T-cell (primary cell): ENCODE data around the gene RFX5. TPM values are rescaled to one million over a fixed set of nuclear protein-coding genes. Genes with fewer than 3 reads are reported as not detected.
"Not testable (repeated sequence)": the region's sequence is repeated elsewhere in the genome, so short reads cannot be mapped to it uniquely, and the experiment has no call there.

Source experiments
- ATAC-seq, 4 experiments: fragments of 200-7000 bp in 3 of 4; fragments of 150-1000 bp in 1 of 4; cut with Tn5 transposase; replicated peaks in 1 of 4; 1 replicate in 3 of 4; 2 replicates in 1 of 4; pipeline ENCODE4 v1.10.0; 2021; ENCODE audit warnings: moderate library complexity in 3 of 4, mild to moderate bottlenecking in 2 of 4, moderate number of reproducible peaks in 1 of 4
- CTCF ChIA-PET, 2 donors: fragments of 300-600 bp; sonication (Branson Sonifier 250); formaldehyde crosslinking; loops; one replicate each; lab custom pipeline; 2022; ENCODE audit warnings: antibody characterized with exemption in 2 of 2; lab: Charles Lee
- POLR2A ChIA-PET, 2 donors: fragments of 300-600 bp; sonication (Branson Sonifier 250); formaldehyde crosslinking; loops; one replicate each; lab custom pipeline; 2022; ENCODE audit warnings: antibody characterized with exemption in 2 of 2; lab: Charles Lee
- DNase-seq, 35 experiments: peaks; one replicate each; pipeline versions ENCODE4 v3.0.0 to v3.0.0-alpha.2; 2013 to 2023
- H3K27ac ChIP-seq: one replicate; pipeline ENCODE4 v1.5.1; 2013; ENCODE audit warnings: low read length
- H3K27me3 ChIP-seq, 2 experiments: replicated peaks in 1 of 2; 1 replicate in 1 of 2; 2 replicates in 1 of 2; pipeline versions ENCODE4 v1.6.1 to v1.7.0; 2013; ENCODE audit warnings: low read length in 1 of 2, mixed read lengths in 1 of 2; ENCODE audit not compliant: control insufficient read depth in 2 of 2, insufficient read depth in 2 of 2; ENCODE audit errors: extremely low read depth in 1 of 2
- H3K36me3 ChIP-seq, 2 donors: 1 replicate in 1 of 2; 2 replicates in 1 of 2; pipeline versions ENCODE4 v1.6.1 to v1.7.0; 2013; ENCODE audit warnings: low read length in 1 of 2; ENCODE audit not compliant: control insufficient read depth in 2 of 2, insufficient read depth in 1 of 2; ENCODE audit errors: extremely low read depth in 1 of 2
- H3K4me1 ChIP-seq, 2 experiments: 1 replicate in 1 of 2; 2 replicates in 1 of 2; pipeline versions ENCODE4 v1.6.1 to v1.7.0; 2013; ENCODE audit warnings: low read length in 2 of 2, mixed read lengths in 1 of 2; ENCODE audit not compliant: insufficient read depth in 2 of 2, control insufficient read depth in 1 of 2; ENCODE audit errors: extremely low read depth in 1 of 2
- H3K4me3 ChIP-seq, 2 donors: 1 replicate in 1 of 2; 2 replicates in 1 of 2; pipeline versions ENCODE4 v1.5.1 to v1.7.0; 2013; ENCODE audit warnings: mild to moderate bottlenecking in 2 of 2, low read length in 1 of 2, moderate library complexity in 1 of 2; ENCODE audit not compliant: control insufficient read depth in 1 of 2; ENCODE audit errors: extremely low read depth in 1 of 2
- H3K9me3 ChIP-seq: 2 replicates; pipeline ENCODE4 v1.7.0; 2013
- H3K27ac Mint-ChIP-seq, 2 donors: one replicate each; pipeline ENCODE4 v1.8.0; 2020 to 2021; ENCODE audit warnings: mild to moderate bottlenecking in 2 of 2, mixed read lengths in 2 of 2
- H3K27me3 Mint-ChIP-seq, 2 donors: one replicate each; pipeline ENCODE4 v1.8.0; 2021 to 2022; ENCODE audit warnings: mixed read lengths in 2 of 2
- H3K36me3 Mint-ChIP-seq: one replicate; pipeline ENCODE4 v1.8.0; 2021; ENCODE audit warnings: mixed read lengths
- H3K4me1 Mint-ChIP-seq, 3 donors: one replicate each; pipeline ENCODE4 v1.8.0; 2020 to 2022; ENCODE audit warnings: mixed read lengths in 3 of 3, mild to moderate bottlenecking in 1 of 3
- H3K4me3 Mint-ChIP-seq, 3 donors: one replicate each; pipeline ENCODE4 v1.8.0; 2020 to 2022; ENCODE audit warnings: mild to moderate bottlenecking in 3 of 3, mixed read lengths in 3 of 3, moderate library complexity in 3 of 3
- H3K9me3 Mint-ChIP-seq, 3 donors: one replicate each; pipeline ENCODE4 v1.8.0; 2020 to 2022; ENCODE audit warnings: mixed read lengths in 3 of 3
- WGBS: methylation state at CpG from one replicate; pipeline ENCODE4 v1.1.5; 2013; ENCODE audit warnings: missing lambda C conversion rate; ENCODE audit not compliant: insufficient coverage; 5-methylcytosine and 5-hydroxymethylcytosine counted together
- total RNA-seq, 35 experiments: library from RNA in 6 of 35; stranded (reverse) in 6 of 35; fragments of 120-200 nt in 1 of 35; gene quantifications; one replicate each; pipeline versions ENCODE4 v1.2.1 to v1.2.4 and lab custom pipeline; 2013 to 2026

Gene RFX5
- total RNA-seq, 5 donors from 2014 or later (not counting 1 experiment from before 2014, with no cell fraction given) = 50.3 to 79.8 (median 70.2) TPM

GRCh38 chr1:151362308-151363155, 15.5 kb upstream of the RFX5 start:
- Histone ChIP-seq H3K36me3 (no peaks in the 10 kb centered on the region), H3K9me3 (no peaks in the 10 kb centered on the region), H3K4me1 (no peaks in the 10 kb centered on the region), H3K27ac (no peak overlapping the region), H3K27me3 (peaks cover 0 to 14% of the 10 kb centered on the region in 2 experiments), H3K4me3 (no peak overlapping the region)
- no peak for ATAC-seq
- no peak for DNase-seq
- Mint-ChIP-seq H3K27me3 (no peaks in the 10 kb centered on the region), H3K36me3 (peaks cover 3% of the 10 kb centered on the region), H3K4me1 (no peaks in the 10 kb centered on the region), H3K9me3 (peaks cover 0 to 19% (median 0%) of the 10 kb centered on the region in 3 donors), H3K4me3 (no peak overlapping the region), H3K27ac (no peak overlapping the region)
- POLR2A ChIA-PET = no interaction called here
- CTCF ChIA-PET = no interaction called here
- no CpG with 5 or more reads among the region's 3 CpGs for WGBS

GRCh38 chr1:151361883-151362282, 14.8 kb upstream of the RFX5 start:
- Mint-ChIP-seq H3K9me3 (peaks cover 0 to 19% (median 0%) of the 10 kb centered on the region in 3 donors), H3K4me1 (no peaks in the 10 kb centered on the region), H3K27ac (no peak overlapping the region), H3K27me3 (no peaks in the 10 kb centered on the region), H3K36me3 (peaks cover 3% of the 10 kb centered on the region), H3K4me3 (no peak overlapping the region)
- no peak for ATAC-seq
- Histone ChIP-seq H3K4me3 (no peak overlapping the region), H3K9me3 (no peaks in the 10 kb centered on the region), H3K4me1 (no peaks in the 10 kb centered on the region), H3K27ac (no peak overlapping the region), H3K27me3 (peaks cover 0 to 14% of the 10 kb centered on the region in 2 experiments), H3K36me3 (no peaks in the 10 kb centered on the region)
- no peak for DNase-seq
- ChIA-PET POLR2A (no interaction called here), CTCF (no interaction called here)

GRCh38 chr1:151356696-151357095, 9.6 kb upstream of the RFX5 start:
- ATAC-seq (no peak), DNase-seq (no peak)
- Mint-ChIP-seq H3K4me1 (no peaks in the 10 kb centered on the region), H3K27me3 (no peaks in the 10 kb centered on the region), H3K27ac (no peak overlapping the region), H3K36me3 (no peaks in the 10 kb centered on the region), H3K4me3 (no peak overlapping the region), H3K9me3 (peaks cover 0 to 1% (median 0%) of the 10 kb centered on the region in 3 donors)
- Histone ChIP-seq H3K4me1 (no peaks in the 10 kb centered on the region), H3K9me3 (no peaks in the 10 kb centered on the region), H3K27me3 (no peaks in the 10 kb centered on the region), H3K27ac (no peak overlapping the region), H3K36me3 (no peaks in the 10 kb centered on the region), H3K4me3 (no peak overlapping the region)
- 80% methylated on average over 1 of the region's 2 CpGs for WGBS
- ChIA-PET POLR2A (interaction anchor here in 1 of 2 donors (0.6 kb wide), 1 partner anchor 270 kb away, joined by 3 read pairs; no protein-coding TSS in a partner anchor), CTCF (interaction anchor here in 1 of 2 donors (0.8 kb wide), 1 partner anchor 28 kb away, joined by 3 read pairs; no protein-coding TSS in a partner anchor)

- no peaks in the 10 kb centered on the region for H3K27me3 Mint-ChIP-seq
Measured at GRCh38 chr1:151352021-151352718, 5.1 kb upstream of the RFX5 start.

GRCh38 chr1:151350323-151350722, 3.3 kb upstream of the RFX5 start:
- H3K27me3 ChIP-seq, H3K9me3 Mint-ChIP-seq, H3K9me3 ChIP-seq, H3K36me3 ChIP-seq, ATAC-seq, H3K27ac ChIP-seq, H3K36me3 Mint-ChIP-seq, H3K4me3 Mint-ChIP-seq, H3K27ac Mint-ChIP-seq, DNase-seq, H3K4me3 ChIP-seq, H3K27me3 Mint-ChIP-seq: not testable (repeated sequence)
- ChIA-PET CTCF (interaction anchor here (0.6 to 1.1 kb wide), 3 partner anchors 9 to 342 kb away, joined by 4 to 8 read pairs (median 4); no protein-coding TSS in a partner anchor), POLR2A (interaction anchor here (0.5 to 0.6 kb wide), 2 partner anchors 46 to 58 kb away, joined by 4 to 5 read pairs; no protein-coding TSS in a partner anchor)
- no CpG with 5 or more reads among the region's 9 CpGs for WGBS
- peaks cover 10 to 20% of the 10 kb centered on the region in 2 experiments for H3K4me1 ChIP-seq
- peaks cover 25 to 27% (median 26%) of the 10 kb centered on the region in 3 donors for H3K4me1 Mint-ChIP-seq

More at GRCh38 chr1:151352021-151352718, 5.1 kb upstream of the RFX5 start:
- no peaks in the 10 kb centered on the region for H3K36me3 Mint-ChIP-seq
- ATAC-seq = no peak
- POLR2A ChIA-PET = interaction anchor here (0.5 to 0.6 kb wide), 4 partner anchors 8 to 163 kb away, joined by 3 to 12 read pairs (median 6); no protein-coding TSS in a partner anchor
- no peaks in the 10 kb centered on the region for H3K9me3 Mint-ChIP-seq
- WGBS = 96% methylated on average over 2 of the region's 6 CpGs
- Histone ChIP-seq H3K27ac (no peak overlapping the region), H3K4me1 (peaks cover 7 to 8% of the 10 kb centered on the region in 2 experiments), H3K36me3 (no peaks in the 10 kb centered on the region), H3K27me3 (no peaks in the 10 kb centered on the region), H3K4me3 (no peak overlapping the region), H3K9me3 (no peaks in the 10 kb centered on the region)
- no peak overlapping the region for H3K4me3 Mint-ChIP-seq
- no peak overlapping the region for H3K27ac Mint-ChIP-seq
- CTCF ChIA-PET = interaction anchor here in 1 of 2 donors (0.5 kb wide), 1 partner anchor 77 kb away, joined by 3 read pairs; no protein-coding TSS in a partner anchor
- DNase-seq = no peak
- peaks cover 8 to 11% (median 10%) of the 10 kb centered on the region in 3 donors for H3K4me1 Mint-ChIP-seq
